IMR-90 (cell line): ENCODE results near the gene NFE2. TPM values are rescaled to one million over a fixed set of nuclear protein-coding genes. Genes with fewer than 3 reads are reported as not detected.

Source experiments
- ATAC-seq: fragments of 200-7000 bp; cut with Tn5 transposase; 2 replicates; pipeline ENCODE4 v1.9.1; 2020; ENCODE audit warnings: low read depth, mild to moderate bottlenecking, moderate library complexity
- BruUV-seq: library from RNA; stranded (reverse); fragments of 400-500 nt; replicated peaks from 2 replicates; lab custom pipeline; 2021; lab: Mats Ljungman, UMichigan
- CTCF ChIA-PET: fragments of 300-600 bp; formaldehyde crosslinking; extraction: SDS; loops from one replicate; lab custom pipeline; 2021; ENCODE audit warnings: antibody characterized with exemption; lab: Yijun Ruan, JAX
- POLR2A ChIA-PET: fragments of 300-600 bp; sonication (Branson Sonifier 250); formaldehyde crosslinking; loops from one replicate; lab custom pipeline; 2022; ENCODE audit warnings: antibody characterized with exemption; ENCODE audit not compliant: unreplicated experiment; lab: Charles Lee
- DNase-seq: peaks from one replicate; pipeline ENCODE4 v3.0.0; 2013
- H2AFZ ChIP-seq: replicated peaks from 2 replicates; pipeline ENCODE3; 2013; ENCODE audit warnings: low read length, mild to moderate bottlenecking; ENCODE audit not compliant: poor library complexity
- H2AK5ac ChIP-seq: 2 replicates; pipeline ENCODE4 v1.6.1; 2013; ENCODE audit warnings: low read depth, low read length, inconsistent platforms
- H2AK9ac ChIP-seq: replicated peaks from 2 replicates; pipeline ENCODE3; 2013; ENCODE audit warnings: mild to moderate bottlenecking, low read depth, low read length, moderate library complexity; ENCODE audit not compliant: poor library complexity
- H2BK120ac ChIP-seq: 2 replicates; pipeline ENCODE4 v1.6.1; 2013; ENCODE audit warnings: low read depth, low read length, inconsistent platforms
- H2BK15ac ChIP-seq: 3 replicates; pipeline ENCODE4 v1.6.1; 2013; ENCODE audit warnings: low read depth, low read length, inconsistent platforms
- H2BK20ac ChIP-seq: 2 replicates; pipeline ENCODE4 v1.6.1; 2013; ENCODE audit warnings: low read depth, mild to moderate bottlenecking, inconsistent platforms, low read length, moderate library complexity
- H2BK5ac ChIP-seq: 2 replicates; pipeline ENCODE4 v1.6.1; 2013; ENCODE audit warnings: mild to moderate bottlenecking, low read depth, low read length, inconsistent platforms; ENCODE audit not compliant: poor library complexity, severe bottlenecking
- H3K14ac ChIP-seq: replicated peaks from 2 replicates; pipeline ENCODE4 v1.6.1; 2013; ENCODE audit warnings: low read depth, low read length, inconsistent platforms
- H3K18ac ChIP-seq: 2 replicates; pipeline ENCODE4 v1.6.1; 2013; ENCODE audit warnings: low read depth, low read length, control low read depth
- H3K23ac ChIP-seq: 2 replicates; pipeline ENCODE4 v1.6.1; 2013; ENCODE audit warnings: low read depth, low read length, inconsistent platforms
- H3K27ac ChIP-seq: 2 replicates; pipeline ENCODE4 v1.5.1; 2013; ENCODE audit warnings: mild to moderate bottlenecking, control low read depth, low read length; ENCODE audit not compliant: insufficient read depth
- H3K27me3 ChIP-seq: 2 replicates; pipeline ENCODE4 v1.6.1; 2013; ENCODE audit warnings: low read length; ENCODE audit not compliant: control insufficient read depth, insufficient read depth
- H3K36me3 ChIP-seq: 2 replicates; pipeline ENCODE4 v1.6.1; 2013; ENCODE audit warnings: low read length, mixed read lengths; ENCODE audit not compliant: control insufficient read depth, insufficient read depth
- H3K4ac ChIP-seq: 2 replicates; pipeline ENCODE4 v1.6.1; 2013; ENCODE audit warnings: low read depth, low read length, inconsistent platforms
- H3K4me1 ChIP-seq: 2 replicates; pipeline ENCODE4 v1.6.1; 2013; ENCODE audit warnings: low read length, mixed read lengths; ENCODE audit not compliant: control insufficient read depth, insufficient read depth
- H3K4me2 ChIP-seq: 2 replicates; pipeline ENCODE4 v1.6.1; 2013; ENCODE audit warnings: low read depth, mild to moderate bottlenecking, control low read depth, low read length, moderate library complexity
- H3K4me3 ChIP-seq: 2 replicates; pipeline ENCODE4 v1.5.1; 2013; ENCODE audit warnings: low read depth, mild to moderate bottlenecking, control low read depth, low read length, moderate library complexity; ENCODE audit not compliant: insufficient read depth
- H3K56ac ChIP-seq: 2 replicates; pipeline ENCODE4 v1.6.1; 2013; ENCODE audit warnings: low read length, inconsistent platforms; ENCODE audit not compliant: insufficient read depth; ENCODE audit errors: extremely low read depth
- H3K79me1 ChIP-seq, 2 experiments: 2 replicates each; pipeline ENCODE4 v1.6.1; 2013; ENCODE audit warnings: low read length in 2 of 2, inconsistent platforms in 1 of 2, low read depth in 1 of 2
- H3K9ac ChIP-seq: 2 replicates; pipeline ENCODE4 v1.6.1; 2013; ENCODE audit warnings: low read depth, low read length, control low read depth
- H3K9me1 ChIP-seq: 2 replicates; pipeline ENCODE4 v1.6.1; 2013; ENCODE audit warnings: low read length, inconsistent platforms; ENCODE audit not compliant: insufficient read depth
- H3K9me3 ChIP-seq: 2 replicates; pipeline ENCODE4 v1.6.1; 2013; ENCODE audit warnings: low read length; ENCODE audit not compliant: control insufficient read depth, insufficient read depth
- H4K20me1 ChIP-seq: 2 replicates; pipeline ENCODE4 v1.6.1; 2013; ENCODE audit warnings: low read length, inconsistent platforms; ENCODE audit not compliant: insufficient read depth
- H4K5ac ChIP-seq: 2 replicates; pipeline ENCODE4 v1.6.1; 2013; ENCODE audit warnings: mild to moderate bottlenecking, low read depth, low read length, control low read depth
- H4K8ac ChIP-seq, 2 experiments: 2 replicates each; pipeline ENCODE4 v1.6.1; 2013; ENCODE audit warnings: low read depth in 2 of 2, low read length in 2 of 2, control low read depth in 1 of 2, inconsistent platforms in 1 of 2
- H4K91ac ChIP-seq: 2 replicates; pipeline ENCODE4 v1.6.1; 2013; ENCODE audit warnings: low read depth, low read length, inconsistent platforms; ENCODE audit not compliant: insufficient read depth
- BHLHE40 ChIP-seq: fragments of 150-350 bp; IDR thresholded peaks from 2 replicates; pipeline ENCODE4 v1.6.1; 2016; ENCODE audit warnings: mild to moderate bottlenecking, low read depth, low read length
- CEBPB ChIP-seq: IDR thresholded peaks from 2 replicates; pipeline ENCODE4 v1.6.1; 2012; ENCODE audit warnings: low read depth, low read length, improper control_type of control experiment
- CTCF ChIP-seq: conservative IDR thresholded peaks from 2 replicates; pipeline ENCODE4 v1.5.1; 2012; ENCODE audit warnings: mild to moderate bottlenecking, low read depth, low read length, improper control_type of control experiment
- FOS ChIP-seq: fragments of 150-350 bp; IDR thresholded peaks from 2 replicates; pipeline ENCODE4 v1.6.1; 2016; ENCODE audit warnings: low read depth, low read length
- MAFK ChIP-seq: IDR thresholded peaks from 2 replicates; pipeline ENCODE4 v1.6.1; 2012; ENCODE audit warnings: low read depth, low read length, improper control_type of control experiment
- POLR2A ChIP-seq: IDR thresholded peaks from 2 replicates; pipeline ENCODE4 v1.6.1; 2012; ENCODE audit warnings: mild to moderate bottlenecking, low read depth, low read length
- RAD21 ChIP-seq: IDR thresholded peaks from 2 replicates; pipeline ENCODE4 v1.6.1; 2012; ENCODE audit warnings: low read length, improper control_type of control experiment
- RFX5 ChIP-seq: IDR thresholded peaks from 2 replicates; pipeline ENCODE4 v1.8.0; 2012; ENCODE audit warnings: low read depth, mild to moderate bottlenecking, low read length, moderate library complexity
- SMC3 ChIP-seq: fragments of 150-350 bp; IDR thresholded peaks from 2 replicates; pipeline ENCODE4 v1.6.1; 2016; ENCODE audit warnings: low read depth, mild to moderate bottlenecking, antibody characterized with exemption, low read length, moderate library complexity
- USF2 ChIP-seq: fragments of 150-350 bp; IDR thresholded peaks from 2 replicates; pipeline ENCODE4 v1.6.1; 2017; ENCODE audit warnings: mild to moderate bottlenecking, antibody characterized with exemption, low read length, low read depth
- WGBS, 2 experiments: methylation state at CpG; one replicate each; pipeline versions ENCODE4 v1.1.5 to v1.1.7; 2013; ENCODE audit warnings: missing lambda C conversion rate in 2 of 2; ENCODE audit not compliant: insufficient read length in 1 of 2; ENCODE audit errors: extremely low coverage in 2 of 2; 5-methylcytosine and 5-hydroxymethylcytosine counted together
- dilution Hi-C: fragments of 300-500 bp; cut with HindIII; formaldehyde crosslinking; loops from one replicate; pipeline ENCODE4 v1.14.3; 2018; ENCODE audit warnings: low sequenced_read_pairs; ENCODE audit not compliant: unreplicated experiment
- in situ Hi-C: fragments of 300-500 bp; cut with MboI; formaldehyde crosslinking; loops from 3 replicates; pipeline ENCODE4 v1.14.3; 2019; ENCODE audit warnings: low sequenced_read_pairs, inconsistent platforms, mixed read lengths
- intact Hi-C: fragments of 100-400 bp; cut with micrococcal nuclease; formaldehyde crosslinking; loops from 2 replicates; pipeline ENCODE4 v1.10.0; 2022
- polyA plus RNA-seq, 3 experiments: library from polyadenylated mRNA; depleted of rRNA; stranded (reverse); fragments of >200 nt; gene quantifications; 2 replicates each; pipeline ENCODE4 v1.2.3, GENCODE V29; 2012; ENCODE audit warnings: low replicate concordance in 1 of 3
- total RNA-seq: library from RNA; depleted of rRNA; stranded (reverse); fragments of >200 nt; gene quantifications from 2 replicates; pipeline ENCODE4 v1.2.3, GENCODE V29; 2012

NFE2 gene
- total and polyA plus RNA-seq, 2 of the 4 experiments (the other 2 are of a cell fraction), result 0.18 to 0.32 TPM

GRCh38 chr12:54261815-54262402 is 38.9 kb downstream of the NFE2 start:
- Histone ChIP-seq H3K27me3 (no peaks in the 10 kb centered on the region), H3K4me1 (peaks cover 19% of the 10 kb centered on the region), H3K27ac (peak overlapping the region; percentile 61; the same call in 1 of the 2 replicates), H3K56ac (peak overlapping the region; percentile 44; the same call in 1 of the 2 replicates), H4K20me1 (no peaks in the 10 kb centered on the region), H3K14ac (peak overlapping the region; percentile 94; the same call in 1 of the 2 replicates), H4K8ac (peak overlapping the region in 1 of 2 experiments; percentile 68; a peak in 2 of 4 replicates), H2BK5ac (peak overlapping the region; percentile 96), H3K79me1 (peaks cover 13 to 68% of the 10 kb centered on the region in 2 experiments), H2BK120ac (peak overlapping the region; percentile 87), H3K9me3 (no peaks in the 10 kb centered on the region), H2AFZ (no peak overlapping the region), H2BK15ac (peak overlapping the region; percentile 15; the same call in 1 of the 3 replicates), H3K4me2 (peak overlapping the region; percentile 90), H3K9me1 (peaks cover 3% of the 10 kb centered on the region), H3K9ac (peak overlapping the region; percentile 14; the same call in 1 of the 2 replicates), H3K36me3 (peaks cover 4% of the 10 kb centered on the region; the same call in 1 of the 2 replicates), H3K18ac (peak overlapping the region; percentile 37), H2AK5ac (no peak overlapping the region), H4K5ac (peak overlapping the region; percentile 62; the same call in 1 of the 2 replicates), H3K23ac (peak overlapping the region; percentile 84; the same call in 1 of the 2 replicates), H2BK20ac (peak overlapping the region; percentile 77; the same call in 1 of the 2 replicates), H3K4me3 (no peak overlapping the region), H3K4ac (peak overlapping the region; percentile 90; the same call in 1 of the 2 replicates), H4K91ac (peak overlapping the region; percentile 58; the same call in 1 of the 2 replicates), H2AK9ac (no peak overlapping the region)
- POLR2A ChIA-PET, result no interaction called here
- WGBS, 2 experiments, result 33% methylated on average over 1 of the region's 5 CpGs; no CpG with 5 or more reads in 1 of the 2 experiments
- no TSS peak for BruUV-seq
- intact Hi-C loops, result no loop called here
- DNase-seq (no peak), ATAC-seq (peak; percentile 21)
- in situ Hi-C loops, result no loop called here
- CTCF ChIA-PET, result interaction anchor here (1.0 kb wide), 2 partner anchors 10 to 23 kb away, joined by 3 to 4 read pairs; no protein-coding TSS in a partner anchor
- TF ChIP-seq BHLHE40 (no peak), CEBPB (no peak), POLR2A (no peak), RAD21 (no peak), FOS (no peak), SMC3 (no peak), RFX5 (no peak), MAFK (no peak), CTCF (no peak), USF2 (no peak)
- dilution Hi-C loops, result no loop called here
